ENCODE data around the gene TTC12. TPM values are rescaled to one million over a fixed set of nuclear protein-coding genes. Genes with fewer than 3 reads are reported as not detected.

The TTC12 gene
- total RNA-seq, 2 experiments from 2014 or later: 16.3 to 17.6 TPM

DNA sequence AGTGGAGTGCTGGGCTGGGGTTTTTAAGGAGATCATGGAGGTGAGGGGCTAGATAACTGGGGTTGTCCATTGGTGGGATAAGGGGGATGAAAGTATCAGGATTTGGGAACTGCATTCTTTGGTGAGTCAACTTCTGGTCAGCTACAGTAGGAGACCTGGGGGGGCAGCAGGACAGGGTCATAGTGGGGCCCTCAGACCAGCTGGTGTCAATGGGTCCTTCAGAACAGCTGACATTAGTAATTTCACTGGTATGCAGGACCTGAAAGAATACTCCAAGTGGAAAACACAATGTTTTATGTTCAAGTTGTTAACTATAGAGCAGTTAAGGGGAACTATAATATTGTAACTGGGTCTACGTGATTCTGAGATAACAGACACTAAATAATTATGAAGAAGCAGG, 2.8 kb upstream of the TTC12 start:
- H3K4me1 Mint-ChIP-seq: peaks cover 22% of the 10 kb centered on the region
- ATAC-seq (no peak), DNase-seq (no peak)
- no peak overlapping the region for H3K4me3 Mint-ChIP-seq
- H3K36me3 Mint-ChIP-seq (ENCODE audit: low read depth): peaks cover 3% of the 10 kb centered on the region
- H3K27me3 Mint-ChIP-seq: no peaks in the 10 kb centered on the region
- POLR2A ChIA-PET: no interaction called here
- no peak overlapping the region for H3K27ac Mint-ChIP-seq
- H3K9me3 Mint-ChIP-seq (ENCODE audit: low read depth): no peaks in the 10 kb centered on the region
- CTCF ChIA-PET: no interaction called here
- intact Hi-C loops (cut with DNase I, micrococcal nuclease): loop anchor here (5.0 to 10.0 kb wide), 7 partner anchors 563 to 1707 kb away; partner anchors contain the start of genes ALG9 (in 1 of the 2), C11orf71 (in 1 of the 2), PPP2R1B (in 1 of the 2) and RBM7 (in 1 of the 2)

DNA sequence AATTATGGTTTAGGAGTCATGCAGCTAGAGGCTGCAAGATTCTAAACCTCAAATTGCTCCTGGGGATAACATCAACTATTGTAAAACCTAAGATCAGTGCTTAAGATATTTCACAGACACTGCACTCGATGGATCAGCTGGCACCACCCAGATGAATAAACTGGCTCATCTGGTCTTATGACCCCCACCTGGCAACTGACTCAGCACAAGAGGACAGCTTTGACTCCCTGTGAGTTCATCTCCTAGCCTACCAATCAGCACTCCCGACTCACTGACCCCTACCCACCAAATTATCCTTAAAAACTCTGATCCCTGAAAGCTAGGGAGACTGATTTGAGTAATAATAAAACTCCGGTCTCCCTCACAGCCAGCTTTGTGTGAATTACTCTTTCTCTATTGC, 782 bp upstream of the TTC12 start:
- Mint-ChIP-seq H3K4me3 (peak overlapping the region; percentile 77), H3K27ac (peak overlapping the region; percentile 82), H3K27me3 (no peaks in the 10 kb centered on the region), H3K36me3 (ENCODE audit: low read depth) (peaks cover 22% of the 10 kb centered on the region), H3K9me3 (ENCODE audit: low read depth) (peaks cover 2% of the 10 kb centered on the region), H3K4me1 (peaks cover 24% of the 10 kb centered on the region)
- DNase-seq (peak; percentile 38), ATAC-seq (no peak)
- POLR2A ChIA-PET: no interaction called here
- intact Hi-C loops (cut with DNase I, micrococcal nuclease): loop anchor here (5.0 to 10.0 kb wide), 7 partner anchors 561 to 1709 kb away; partner anchors contain the start of genes ALG9 (in 1 of the 2), C11orf71 (in 1 of the 2), PPP2R1B (in 1 of the 2) and RBM7 (in 1 of the 2)
- CTCF ChIA-PET: interaction anchor here (1.1 to 1.6 kb wide), 3 partner anchors 8 to 483 kb away, joined by 3 to 4 read pairs (median 4); no protein-coding TSS in a partner anchor

- Mint-ChIP-seq H3K4me1 (peaks cover 24% of the 10 kb centered on the region), H3K4me3 (peak overlapping the region; percentile 77), H3K27ac (peak overlapping the region; percentile 82), H3K9me3 (ENCODE audit: low read depth) (peaks cover 3% of the 10 kb centered on the region), H3K36me3 (ENCODE audit: low read depth) (peaks cover 26% of the 10 kb centered on the region), H3K27me3 (no peaks in the 10 kb centered on the region)
- ChIA-PET POLR2A (no interaction called here), CTCF (interaction anchor here (1.1 to 1.3 kb wide), 2 partner anchors 9 to 482 kb away, joined by 3 to 4 read pairs; no protein-coding TSS in a partner anchor)
- intact Hi-C loops (cut with DNase I, micrococcal nuclease): loop anchor here (1.0 to 10.0 kb wide), 13 partner anchors 273 to 1709 kb away; partner anchors contain the start of genes USP28 (in 2 of the 2), ZW10 (in 2 of the 2), ALG9 (in 1 of the 2) and C11orf71 (in 1 of the 2)
- no peak for ATAC-seq
- no peak for DNase-seq
Measured at GRCh38 chr11:113314065-113314388, 356 bp upstream of the TTC12 start.

DNA sequence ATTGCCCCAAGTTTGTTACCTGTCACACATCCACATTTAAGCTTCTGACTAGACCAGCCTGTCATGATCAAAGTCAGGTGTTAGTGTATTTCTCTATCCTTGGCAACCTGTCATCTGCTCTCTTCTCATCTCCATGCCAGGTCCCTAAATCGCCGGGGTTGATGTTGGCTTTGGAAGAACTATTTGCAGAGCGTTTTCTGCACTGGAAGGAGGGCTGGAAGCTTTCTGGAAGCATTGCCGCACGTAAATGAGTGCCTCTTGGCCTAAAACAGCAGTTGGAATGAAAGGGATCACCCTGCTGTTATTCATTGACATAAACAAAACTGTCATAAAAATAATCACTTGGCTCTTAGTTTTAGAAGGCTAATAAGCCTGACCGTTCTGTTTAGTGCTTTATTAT, 1.4 kb downstream of the TTC12 start:
- intact Hi-C loops (cut with DNase I, micrococcal nuclease): loop anchor here (2.0 to 10.0 kb wide), 4 partner anchors 457 to 1711 kb away; partner anchors contain the start of genes REXO2 (in 1 of the 2), SIK2 (in 1 of the 2), USP28 (in 1 of the 2) and ZW10 (in 1 of the 2)
- H3K27ac Mint-ChIP-seq: no peak overlapping the region
- no peaks in the 10 kb centered on the region for H3K27me3 Mint-ChIP-seq
- peaks cover 24% of the 10 kb centered on the region for H3K4me1 Mint-ChIP-seq
- DNase-seq: no peak
- CTCF ChIA-PET: interaction anchor here (1.1 kb wide), 1 partner anchor 458 kb away, joined by 3 read pairs; the partner anchor contains the start of gene ZW10
- H3K9me3 Mint-ChIP-seq (ENCODE audit: low read depth): peaks cover 3% of the 10 kb centered on the region
- POLR2A ChIA-PET: no interaction called here
- H3K4me3 Mint-ChIP-seq: peak overlapping the region; percentile 77
- no peak for ATAC-seq
- peaks cover 35% of the 10 kb centered on the region for H3K36me3 Mint-ChIP-seq (ENCODE audit: low read depth)

DNA sequence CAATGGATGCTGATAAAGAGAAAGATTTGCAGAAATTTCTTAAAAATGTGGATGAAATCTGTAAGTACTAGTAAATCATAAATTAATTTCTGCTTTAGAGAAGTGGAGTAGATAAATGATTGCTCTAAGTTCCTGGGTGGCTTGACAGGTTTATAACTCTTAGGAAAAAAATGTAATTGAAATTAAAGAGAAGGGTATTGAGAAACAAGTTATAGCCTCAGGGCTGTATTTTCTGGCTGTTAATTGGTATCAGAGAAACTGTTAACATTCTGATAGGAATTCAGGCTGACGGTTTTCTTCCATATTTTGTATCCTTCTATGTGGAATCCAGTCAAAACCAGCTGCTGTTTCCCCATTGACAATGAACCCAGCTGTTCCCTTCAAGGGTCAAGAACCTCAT, 1.9 kb downstream of the TTC12 start:
- no peak overlapping the region for H3K4me3 Mint-ChIP-seq
- ATAC-seq (no peak), DNase-seq (no peak)
- peaks cover 35% of the 10 kb centered on the region for H3K36me3 Mint-ChIP-seq (ENCODE audit: low read depth)
- intact Hi-C loops (cut with DNase I, micrococcal nuclease): loop anchor here (10.0 kb wide), 3 partner anchors 559 to 1711 kb away; partner anchors contain the start of genes REXO2 (in 1 of the 2), SIK2 (in 1 of the 2) and USP28 (in 1 of the 2)
- ChIA-PET POLR2A (no interaction called here), CTCF (interaction anchor here (1.1 to 1.4 kb wide), 2 partner anchors 9 to 457 kb away, joined by 3 read pairs; partner anchors contain the start of gene ZW10)
- peaks cover 27% of the 10 kb centered on the region for H3K4me1 Mint-ChIP-seq
- H3K9me3 Mint-ChIP-seq (ENCODE audit: low read depth): peaks cover 3% of the 10 kb centered on the region
- no peaks in the 10 kb centered on the region for H3K27me3 Mint-ChIP-seq
- H3K27ac Mint-ChIP-seq: no peak overlapping the region

DNA sequence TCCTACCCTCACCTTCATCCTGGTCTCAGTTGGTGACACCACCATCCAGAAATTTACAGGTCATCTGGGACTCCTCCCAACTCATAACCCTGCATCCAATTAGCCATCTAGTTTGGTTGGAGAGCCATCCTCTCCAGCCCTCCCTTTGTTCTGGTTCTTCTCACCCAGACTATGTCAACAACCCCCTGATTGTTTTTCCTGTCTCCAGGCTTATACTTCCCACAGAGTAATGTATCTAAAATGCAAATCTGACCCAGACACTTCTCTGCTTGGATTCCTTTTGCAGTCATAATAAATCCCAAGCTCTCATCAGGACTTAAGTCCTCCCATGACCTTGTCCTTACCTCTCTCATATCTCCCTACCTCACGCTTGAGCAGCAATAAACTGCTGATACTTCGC, 3.0 kb downstream of the TTC12 start:
- no peak for DNase-seq
- Mint-ChIP-seq H3K27ac (no peak overlapping the region), H3K36me3 (ENCODE audit: low read depth) (peaks cover 35% of the 10 kb centered on the region), H3K4me3 (no peak overlapping the region), H3K4me1 (peaks cover 27% of the 10 kb centered on the region), H3K27me3 (no peaks in the 10 kb centered on the region), H3K9me3 (ENCODE audit: low read depth) (peaks cover 3% of the 10 kb centered on the region)
- intact Hi-C loops (cut with DNase I, micrococcal nuclease): loop anchor here (10.0 kb wide), 3 partner anchors 557 to 1713 kb away; partner anchors contain the start of genes REXO2 (in 1 of the 2), SIK2 (in 1 of the 2) and USP28 (in 1 of the 2)
- CTCF ChIA-PET: interaction anchor here (0.6 to 1.4 kb wide), 2 partner anchors 8 to 12 kb away, joined by 3 read pairs; no protein-coding TSS in a partner anchor
- ATAC-seq: no peak
- POLR2A ChIA-PET: no interaction called here

- CTCF ChIA-PET: no interaction called here
- H3K27ac Mint-ChIP-seq: no peak overlapping the region
- intact Hi-C loops (cut with DNase I, micrococcal nuclease): loop anchor here (10.0 kb wide), 3 partner anchors 556 to 1714 kb away; partner anchors contain the start of genes REXO2 (in 1 of the 2), SIK2 (in 1 of the 2) and USP28 (in 1 of the 2)
- DNase-seq (no peak), ATAC-seq (no peak)
- H3K4me3 Mint-ChIP-seq: no peak overlapping the region
- peaks cover 3% of the 10 kb centered on the region for H3K9me3 Mint-ChIP-seq (ENCODE audit: low read depth)
- H3K27me3 Mint-ChIP-seq: no peaks in the 10 kb centered on the region
- peaks cover 36% of the 10 kb centered on the region for H3K36me3 Mint-ChIP-seq (ENCODE audit: low read depth)
- POLR2A ChIA-PET: no interaction called here
- H3K4me1 Mint-ChIP-seq: peaks cover 17% of the 10 kb centered on the region
Measured at GRCh38 chr11:113319085-113319484, 4.7 kb downstream of the TTC12 start.

- Mint-ChIP-seq H3K36me3 (ENCODE audit: low read depth) (peaks cover 33% of the 10 kb centered on the region), H3K9me3 (ENCODE audit: low read depth) (peaks cover 3% of the 10 kb centered on the region)
Measured at GRCh38 chr11:113322158-113322557, 7.8 kb downstream of the TTC12 start.

DNA sequence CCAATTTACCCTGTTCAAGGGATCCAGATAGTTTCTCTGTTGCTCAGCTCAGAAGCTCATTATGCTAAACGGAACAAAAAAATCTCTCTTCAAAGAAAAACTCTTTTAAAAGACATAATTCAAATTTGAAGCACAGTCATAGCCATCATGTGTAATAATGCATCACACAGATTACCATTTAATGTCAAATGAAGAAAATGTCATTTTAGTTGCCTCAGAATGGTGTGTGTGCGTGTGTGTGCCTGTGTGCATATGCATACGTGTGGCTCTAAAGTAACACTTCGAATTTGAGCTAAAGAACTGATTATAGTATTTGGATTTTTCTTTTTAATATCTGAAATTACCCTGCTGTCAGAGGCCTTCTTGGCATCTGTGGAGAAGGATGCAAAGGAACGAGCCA, 9.9 kb downstream of the TTC12 start:
- POLR2A ChIA-PET: no interaction called here
- no peak overlapping the region for H3K27ac Mint-ChIP-seq
- DNase-seq (no peak), ATAC-seq (no peak)
- no peaks in the 10 kb centered on the region for H3K9me3 Mint-ChIP-seq (ENCODE audit: low read depth)
- peaks cover 21% of the 10 kb centered on the region for H3K36me3 Mint-ChIP-seq (ENCODE audit: low read depth)
- peaks cover 2% of the 10 kb centered on the region for H3K4me1 Mint-ChIP-seq
- H3K27me3 Mint-ChIP-seq: no peaks in the 10 kb centered on the region
- CTCF ChIA-PET: no interaction called here
- intact Hi-C loops (cut with DNase I, micrococcal nuclease): no loop called here
- no peak overlapping the region for H3K4me3 Mint-ChIP-seq

More at GRCh38 chr11:113322158-113322557, 7.8 kb downstream of the TTC12 start:
- Mint-ChIP-seq H3K27ac (no peak overlapping the region), H3K4me3 (no peak overlapping the region), H3K4me1 (peaks cover 8% of the 10 kb centered on the region), H3K27me3 (no peaks in the 10 kb centered on the region)
- no peak for DNase-seq
- ATAC-seq: no peak
- ChIA-PET CTCF (no interaction called here), POLR2A (no interaction called here)
- intact Hi-C loops (cut with DNase I, micrococcal nuclease): no loop called here

DNA sequence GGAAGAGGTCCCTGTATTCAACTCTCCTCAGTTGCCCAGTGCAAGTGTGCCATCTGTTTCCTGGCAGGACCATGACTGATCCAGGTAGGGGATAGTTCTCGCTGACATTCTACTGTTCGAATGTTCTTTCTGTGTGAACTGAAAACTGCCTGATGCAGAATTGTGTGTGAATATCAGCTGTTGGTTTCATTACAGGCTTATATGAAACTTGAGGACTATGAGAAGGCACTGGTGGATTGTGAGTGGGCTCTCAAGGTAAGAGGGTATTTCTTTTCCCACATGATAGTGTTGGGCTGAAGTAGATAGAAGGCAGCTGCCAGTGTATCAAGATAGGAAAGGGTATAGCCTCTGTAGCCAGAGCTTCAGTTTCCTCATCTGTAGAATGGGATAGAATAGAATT, 15.3 kb downstream of the TTC12 start:
- Mint-ChIP-seq H3K9me3 (ENCODE audit: low read depth) (no peaks in the 10 kb centered on the region), H3K27me3 (no peaks in the 10 kb centered on the region), H3K4me3 (no peak overlapping the region), H3K36me3 (ENCODE audit: low read depth) (peaks cover 28% of the 10 kb centered on the region), H3K27ac (no peak overlapping the region), H3K4me1 (peaks cover 7% of the 10 kb centered on the region)
- CTCF ChIA-PET: interaction anchor here (0.6 to 0.7 kb wide), 2 partner anchors 23 to 40 kb away, joined by 4 to 5 read pairs; no protein-coding TSS in a partner anchor
- ATAC-seq: no peak
- intact Hi-C loops (cut with DNase I, micrococcal nuclease): no loop called here
- POLR2A ChIA-PET: no interaction called here
- DNase-seq: no peak

- ChIA-PET CTCF (interaction anchor here (0.9 kb wide), 1 partner anchor 39 kb away, joined by 3 read pairs; no protein-coding TSS in a partner anchor), POLR2A (no interaction called here)
- Mint-ChIP-seq H3K4me1 (peaks cover 7% of the 10 kb centered on the region), H3K9me3 (ENCODE audit: low read depth) (no peaks in the 10 kb centered on the region), H3K27me3 (no peaks in the 10 kb centered on the region), H3K36me3 (ENCODE audit: low read depth) (peaks cover 35% of the 10 kb centered on the region), H3K4me3 (no peak overlapping the region), H3K27ac (peak overlapping the region; percentile 11)
- DNase-seq (no peak), ATAC-seq (no peak)
- intact Hi-C loops (cut with DNase I, micrococcal nuclease): no loop called here
Measured at GRCh38 chr11:113331441-113331840, 17.1 kb downstream of the TTC12 start.

DNA sequence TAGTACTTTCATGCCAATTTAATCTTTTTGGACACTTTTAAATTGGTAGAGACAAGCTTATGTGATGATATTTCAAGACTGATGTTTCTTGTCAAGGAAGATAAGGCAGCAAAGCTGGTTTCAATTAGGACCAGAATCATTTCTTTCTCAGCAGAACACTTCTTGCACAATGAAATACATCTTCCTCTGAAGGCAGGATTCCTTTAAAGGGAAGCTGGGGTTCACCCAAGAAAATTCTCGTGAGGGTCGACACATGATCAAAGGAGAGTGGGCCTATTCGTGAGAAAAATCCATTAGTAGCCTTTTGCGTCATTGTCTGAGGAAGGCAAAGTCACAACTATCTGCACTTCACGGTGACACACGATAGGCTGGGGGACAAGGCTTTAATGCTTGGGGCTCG, 17.6 kb downstream of the TTC12 start:
- DNase-seq: no peak
- H3K4me1 Mint-ChIP-seq: peaks cover 7% of the 10 kb centered on the region
- CTCF ChIA-PET: interaction anchor here (0.6 to 0.9 kb wide), 2 partner anchors 28 to 1646 kb away, joined by 3 read pairs; no protein-coding TSS in a partner anchor
- no peaks in the 10 kb centered on the region for H3K9me3 Mint-ChIP-seq (ENCODE audit: low read depth)
- POLR2A ChIA-PET: no interaction called here
- no peak overlapping the region for H3K27ac Mint-ChIP-seq
- no peak overlapping the region for H3K4me3 Mint-ChIP-seq
- ATAC-seq: no peak
- H3K36me3 Mint-ChIP-seq (ENCODE audit: low read depth): peaks cover 38% of the 10 kb centered on the region
- H3K27me3 Mint-ChIP-seq: no peaks in the 10 kb centered on the region
- intact Hi-C loops (cut with DNase I, micrococcal nuclease): no loop called here
